22Rv1 (cell line): ENCODE results near the gene NAT8L.

Source experiments
- H3K27ac ChIP-seq: fragments of 450-650 bp; 2 replicates; pipeline ENCODE4 v1.5.1; 2017
- ZFX ChIP-seq: fragments of 450-650 bp; IDR thresholded peaks from 2 replicates; pipeline ENCODE4 v1.6.1; 2017; ENCODE audit warnings: antibody characterized with exemption, borderline replicate concordance
- TF ChIP-seq, protein P1 (sequence below): fragments of 450-650 bp; IDR thresholded peaks from 2 replicates; pipeline ENCODE4 v1.5.1; 2017; ENCODE audit warnings: mild to moderate bottlenecking

Gene NAT8L

DNA sequence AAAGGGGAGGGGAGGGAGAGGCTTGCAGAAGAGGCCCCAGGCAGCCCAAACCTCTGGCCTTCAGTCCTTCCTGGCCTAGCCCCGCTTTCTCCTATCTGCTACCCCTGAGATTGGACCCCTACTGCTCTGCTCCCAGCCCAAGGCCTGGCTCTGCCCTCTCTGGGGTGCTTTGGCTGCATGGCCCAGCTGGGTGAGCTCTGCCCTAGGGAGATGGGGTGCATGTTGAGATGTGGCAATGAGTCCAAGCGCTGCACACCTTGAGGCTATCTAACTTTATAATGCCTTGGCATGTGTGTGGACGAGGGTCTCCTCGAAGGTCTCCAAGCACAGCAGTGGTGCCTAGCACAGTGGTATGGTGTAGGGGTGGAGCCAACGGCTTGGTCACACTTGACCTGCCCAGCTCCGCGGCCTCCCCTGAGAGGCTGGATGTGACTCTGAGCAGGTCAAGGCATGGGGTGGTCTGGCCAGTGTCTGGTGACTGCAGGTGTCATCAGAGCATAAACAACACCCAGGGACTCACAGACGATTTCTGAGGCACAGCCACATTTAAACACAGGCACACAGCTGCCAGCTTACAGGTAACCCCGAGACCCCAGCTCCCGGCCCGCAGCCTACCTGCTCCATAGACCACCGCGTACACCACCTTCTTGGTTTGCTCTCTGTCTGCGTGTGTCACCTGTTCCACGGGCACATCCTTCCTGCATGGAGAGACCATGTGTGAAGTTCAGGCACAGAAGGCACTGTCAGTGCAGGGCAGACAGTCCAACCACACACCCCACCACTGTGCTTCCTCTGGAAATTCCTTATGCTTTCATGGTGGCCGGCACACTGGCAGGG, 36.3 kb downstream of the NAT8L start:
- no peak overlapping the region for H3K27ac ChIP-seq

DNA sequence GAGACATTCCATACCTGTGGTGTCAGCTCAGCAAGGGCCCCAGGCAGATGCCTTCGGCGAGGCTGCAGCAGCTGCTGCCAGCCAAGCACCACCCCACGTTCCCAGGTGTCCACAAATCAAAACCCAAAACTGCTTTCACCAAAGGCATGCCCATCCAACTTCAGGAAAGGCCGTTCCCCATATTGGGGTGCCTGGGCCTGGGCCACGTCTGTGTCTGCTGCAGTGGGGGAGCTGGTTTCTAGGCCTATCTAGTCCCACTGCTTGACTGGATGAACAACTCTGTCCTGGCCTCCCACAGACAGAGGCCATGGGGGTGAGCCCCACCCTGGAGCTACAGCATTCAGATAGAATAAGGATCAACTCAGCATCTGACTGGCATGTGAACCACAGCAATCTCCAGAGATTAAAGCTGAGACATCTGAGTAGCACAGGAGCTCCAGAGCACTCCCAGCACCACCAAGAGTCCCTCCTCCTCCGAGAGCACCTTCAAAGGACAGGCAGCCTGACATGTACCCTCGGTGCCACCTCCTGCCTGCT, 37.0 kb downstream of the NAT8L start:
- no peak overlapping the region for H3K27ac ChIP-seq
- TF ChIP-seq ZFX, result no peak
- TF ChIP-seq, protein P1, sequence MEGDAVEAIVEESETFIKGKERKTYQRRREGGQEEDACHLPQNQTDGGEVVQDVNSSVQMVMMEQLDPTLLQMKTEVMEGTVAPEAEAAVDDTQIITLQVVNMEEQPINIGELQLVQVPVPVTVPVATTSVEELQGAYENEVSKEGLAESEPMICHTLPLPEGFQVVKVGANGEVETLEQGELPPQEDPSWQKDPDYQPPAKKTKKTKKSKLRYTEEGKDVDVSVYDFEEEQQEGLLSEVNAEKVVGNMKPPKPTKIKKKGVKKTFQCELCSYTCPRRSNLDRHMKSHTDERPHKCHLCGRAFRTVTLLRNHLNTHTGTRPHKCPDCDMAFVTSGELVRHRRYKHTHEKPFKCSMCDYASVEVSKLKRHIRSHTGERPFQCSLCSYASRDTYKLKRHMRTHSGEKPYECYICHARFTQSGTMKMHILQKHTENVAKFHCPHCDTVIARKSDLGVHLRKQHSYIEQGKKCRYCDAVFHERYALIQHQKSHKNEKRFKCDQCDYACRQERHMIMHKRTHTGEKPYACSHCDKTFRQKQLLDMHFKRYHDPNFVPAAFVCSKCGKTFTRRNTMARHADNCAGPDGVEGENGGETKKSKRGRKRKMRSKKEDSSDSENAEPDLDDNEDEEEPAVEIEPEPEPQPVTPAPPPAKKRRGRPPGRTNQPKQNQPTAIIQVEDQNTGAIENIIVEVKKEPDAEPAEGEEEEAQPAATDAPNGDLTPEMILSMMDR, result no peak

More for the DNA sequence above, 36.3 kb downstream of the NAT8L start:
- TF ChIP-seq, protein P1, result no peak
- TF ChIP-seq ZFX, result no peak

GRCh38 chr4:2101346-2102044, 42.4 kb downstream of the NAT8L start:
- H3K27ac ChIP-seq, result no peak overlapping the region

DNA sequence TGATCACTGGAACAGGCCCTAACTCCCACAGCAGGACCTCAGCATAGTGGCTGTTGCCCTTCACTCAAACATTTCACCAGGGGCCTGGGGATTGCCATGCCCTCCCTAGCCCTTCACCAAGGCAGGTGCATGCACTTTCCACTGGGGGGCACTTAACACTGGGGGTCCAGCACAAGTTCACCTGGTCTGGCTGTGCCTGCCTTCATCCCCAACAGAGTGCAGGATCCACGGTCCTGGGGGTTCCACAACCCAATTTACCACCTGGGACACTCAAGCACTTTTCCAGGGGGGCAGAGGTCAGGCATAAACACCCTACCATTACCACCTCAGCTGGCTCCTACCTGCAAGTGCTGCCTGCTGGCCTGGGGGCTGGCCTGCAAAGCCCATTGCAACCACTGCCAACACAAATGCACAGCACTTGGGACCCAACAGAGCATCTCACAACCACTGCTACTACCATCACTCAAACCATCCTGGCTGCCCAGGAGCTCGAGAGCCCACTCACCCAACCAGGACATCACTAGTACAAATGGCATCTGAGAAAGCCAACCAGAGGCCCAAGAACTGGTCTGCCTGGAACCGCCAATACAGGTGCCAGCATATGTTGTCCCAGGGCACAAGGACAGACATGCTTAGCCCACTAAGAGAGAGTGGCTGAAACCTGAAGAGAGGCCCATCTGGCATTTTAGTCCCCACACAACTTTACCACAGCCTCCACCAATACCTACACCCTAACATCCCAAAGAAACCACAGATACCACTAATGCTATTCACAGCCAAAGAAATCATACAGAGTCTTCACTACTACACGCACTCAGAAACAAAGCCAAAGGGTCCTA, 43.1 kb downstream of the NAT8L start:
- no peak for TF ChIP-seq ZFX
- TF ChIP-seq, protein P1, result no peak
- H3K27ac ChIP-seq, result no peak overlapping the region

More at GRCh38 chr4:2101346-2102044, 42.4 kb downstream of the NAT8L start:
- TF ChIP-seq, protein P1, result no peak
- TF ChIP-seq ZFX, result no peak

DNA sequence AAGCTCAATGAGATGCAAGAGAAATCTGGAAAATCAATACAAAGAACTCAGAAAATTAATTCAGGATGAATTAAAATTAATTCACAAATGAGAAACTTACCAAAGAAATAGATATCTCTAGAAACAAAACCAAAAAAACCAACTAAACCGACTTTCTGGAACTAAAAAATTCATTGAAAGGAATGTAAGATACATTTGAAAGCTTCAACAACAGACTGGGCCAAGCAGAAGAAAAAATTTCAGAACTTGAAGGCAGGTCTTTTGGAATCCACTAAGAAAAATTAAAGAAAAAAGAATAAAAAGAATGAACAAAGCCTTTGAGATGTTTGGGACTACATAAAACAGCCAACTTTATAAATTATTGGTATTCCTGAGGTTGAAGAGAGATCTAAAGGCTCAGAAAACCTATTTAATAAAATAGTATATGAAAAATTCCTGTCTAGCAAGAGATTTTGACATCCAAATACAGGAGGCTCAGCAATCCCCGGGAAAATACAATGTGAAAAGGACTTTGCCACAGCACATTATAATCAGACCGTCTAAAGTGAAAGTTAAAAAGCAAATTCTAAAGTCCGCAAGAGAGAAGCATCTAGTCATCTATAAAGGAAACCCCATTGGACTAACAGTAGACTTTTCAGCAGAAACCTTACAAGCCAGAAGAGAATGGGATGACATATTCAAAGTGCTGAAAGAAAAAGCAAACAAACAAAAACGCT, 44.2 kb downstream of the NAT8L start:
- H3K27ac ChIP-seq, result no peak overlapping the region
- TF ChIP-seq, protein P1, result no peak
- TF ChIP-seq ZFX, result no peak

DNA sequence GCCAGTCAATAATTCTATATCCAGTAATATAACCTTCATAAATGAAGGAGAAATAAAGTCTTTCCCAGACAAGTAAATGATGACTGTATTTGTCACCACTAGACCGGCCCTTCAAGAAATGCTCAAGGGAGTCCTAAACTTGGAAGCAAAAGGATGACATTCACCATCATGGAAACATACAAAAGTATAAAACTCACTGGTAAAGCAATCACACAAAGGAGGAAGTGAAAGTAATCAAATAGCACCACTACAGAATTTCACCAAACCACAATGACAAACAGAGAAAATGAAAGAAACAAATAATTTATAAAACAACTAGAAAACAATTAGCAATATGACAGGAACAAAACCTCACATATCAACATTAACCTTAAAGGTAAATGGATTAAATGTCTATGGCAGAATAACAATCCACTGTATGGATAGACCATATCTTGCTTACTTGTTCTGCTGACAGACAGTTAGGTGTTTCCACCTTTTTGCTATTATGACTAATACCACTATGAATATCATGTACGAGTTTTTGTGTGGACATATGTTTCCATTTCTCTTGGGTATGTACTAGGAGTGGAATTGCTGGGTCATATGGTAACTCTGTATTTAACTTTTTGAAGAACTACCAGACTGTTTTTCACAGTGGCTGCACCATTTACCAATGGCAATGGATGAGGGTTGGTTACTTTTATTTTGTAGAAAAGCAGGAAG, 44.9 kb downstream of the NAT8L start:
- no peak for TF ChIP-seq ZFX
- TF ChIP-seq, protein P1, result no peak
- H3K27ac ChIP-seq, result no peak overlapping the region
